RPMI8226 (cell line): ENCODE measurements around the gene COQ7.

Experiments used
- DNase-seq: peaks from one replicate; pipeline ENCODE4 v3.0.0-alpha.2; 2015

The COQ7 gene

DNA sequence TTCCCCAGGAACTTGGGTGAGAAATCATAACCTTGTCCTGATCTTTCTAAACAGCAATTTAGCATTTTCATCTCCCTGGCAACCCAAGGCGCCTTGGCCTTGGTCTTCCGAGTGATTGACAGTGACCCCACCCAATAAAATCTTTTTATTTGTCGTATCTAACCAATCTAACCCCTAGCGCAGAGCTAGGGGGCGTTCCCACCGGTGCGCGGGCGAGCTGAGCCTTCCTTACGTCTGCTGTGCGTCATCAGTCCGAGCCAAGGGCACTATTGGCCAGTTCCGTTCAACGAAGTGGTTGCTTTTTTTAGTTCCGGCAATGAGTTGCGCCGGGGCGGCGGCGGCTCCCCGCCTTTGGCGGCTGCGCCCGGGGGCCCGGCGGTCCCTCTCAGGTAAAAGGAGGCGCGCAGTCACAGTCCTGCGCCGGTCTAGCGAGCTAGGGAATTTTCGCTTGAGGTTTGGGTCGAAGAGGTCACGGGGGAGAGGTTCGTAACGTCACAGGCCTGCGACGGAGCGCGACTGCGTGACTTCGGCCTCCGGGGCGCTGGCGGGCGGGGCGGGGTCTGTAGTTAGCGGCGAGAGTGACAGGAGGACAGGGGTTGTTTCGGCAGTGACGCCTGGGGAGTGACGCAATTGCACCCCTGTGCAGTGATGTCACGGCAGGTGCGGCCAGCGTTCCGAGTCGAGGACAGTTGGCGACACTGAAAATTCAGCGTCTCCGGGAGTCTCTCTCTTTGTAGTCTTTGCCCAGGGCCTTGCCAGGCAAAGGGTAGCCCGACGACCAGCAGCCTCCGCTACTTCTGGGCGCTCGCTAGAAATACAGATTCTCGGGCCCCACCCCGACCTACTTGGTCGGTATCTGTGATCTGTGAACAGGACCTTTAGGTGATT is at the start of gene COQ7:
Gene COQ7, plus strand, starts transcription at position 266 of the 888 bp plus-strand sequence. Its CDS starts 51 bp downstream, at position 317.
- peak; percentile 100 for DNase-seq

DNA sequence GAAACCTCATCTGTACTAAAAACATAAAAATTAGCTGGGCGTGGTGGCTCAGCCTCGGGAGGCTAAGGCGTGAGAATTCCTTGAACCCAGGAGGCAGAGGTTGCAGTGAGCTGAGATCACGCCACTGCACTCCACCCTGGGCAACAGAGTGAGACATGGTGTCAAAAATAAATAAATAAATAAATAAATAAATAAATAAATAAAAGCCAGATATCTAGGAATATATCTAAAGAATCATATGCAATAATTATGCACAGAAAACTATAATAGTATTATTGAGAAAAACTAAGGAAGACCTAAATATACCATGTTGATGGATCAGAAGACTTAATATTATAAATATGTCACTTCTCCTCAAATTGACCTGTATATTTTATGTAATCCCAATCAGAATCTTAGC is 46.7 kb upstream of the COQ7 start:
- no peak for DNase-seq

DNA sequence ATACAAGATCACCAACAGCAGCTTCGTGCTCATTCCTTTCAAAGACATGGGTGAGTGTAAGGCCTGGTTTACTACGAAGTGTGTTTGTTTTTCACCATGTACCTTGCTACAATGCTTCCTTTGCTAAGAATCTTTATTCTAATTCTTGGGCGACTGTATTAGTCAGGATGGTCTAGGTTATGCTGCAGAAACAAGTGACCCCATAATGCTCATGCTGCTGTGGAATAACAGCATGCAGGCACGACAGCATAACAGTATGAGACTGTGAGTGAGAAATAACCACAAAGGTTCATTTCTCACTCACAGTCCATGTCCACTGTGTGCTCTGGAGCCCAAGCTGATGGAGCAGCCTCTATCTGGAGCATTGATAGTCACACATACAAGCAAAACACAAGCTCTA is 45.7 kb upstream of the COQ7 start:
- DNase-seq: no peak

DNA sequence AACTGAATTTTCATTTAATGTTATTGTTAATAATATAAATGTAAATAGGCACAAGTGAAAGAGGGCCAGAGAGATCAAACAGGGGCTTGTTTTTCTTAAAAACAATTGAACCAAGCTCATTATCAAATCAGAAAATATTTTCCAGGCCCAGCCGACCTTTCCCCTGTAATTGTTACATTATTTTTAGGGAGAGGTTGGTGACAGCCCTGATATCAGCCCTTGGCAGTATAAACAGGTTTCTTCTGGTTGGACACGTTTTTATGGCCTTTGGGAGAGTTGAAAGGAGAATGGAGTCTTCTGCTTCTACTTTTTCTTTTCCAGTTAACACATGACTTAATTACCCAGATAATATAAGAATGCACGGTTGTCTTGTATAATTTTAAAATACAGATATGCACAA is 40.0 kb upstream of the COQ7 start:
- no peak for DNase-seq

DNA sequence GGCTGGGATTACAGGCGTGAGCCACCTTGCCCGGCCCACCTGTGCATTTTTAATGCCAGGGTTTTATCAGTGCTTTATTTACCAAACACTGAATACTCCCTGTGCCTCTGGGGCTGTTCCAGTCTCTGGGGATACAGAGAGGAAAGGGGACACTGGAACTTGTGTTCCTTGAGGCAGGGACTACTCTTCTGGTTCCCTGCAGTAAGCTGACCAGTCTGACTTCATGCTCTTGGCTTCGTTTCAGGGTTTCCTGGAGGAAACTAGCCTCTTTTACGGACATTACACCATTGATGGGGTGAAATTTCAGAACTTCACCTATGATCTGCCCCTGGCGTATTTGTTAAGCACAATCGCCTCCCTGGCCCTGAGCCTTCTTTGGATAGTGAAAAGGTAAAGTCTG is 37.4 kb upstream of the COQ7 start:
- DNase-seq: no peak

- no peak for DNase-seq
Measured at GRCh38 chr16:19031738-19032137, 35.7 kb upstream of the COQ7 start.

GRCh38 chr16:19033761-19034160 is 33.7 kb upstream of the COQ7 start:
- no peak for DNase-seq

GRCh38 chr16:19040400-19040799 is 27.0 kb upstream of the COQ7 start:
- DNase-seq: no peak

GRCh38 chr16:19044769-19045168 is 22.6 kb upstream of the COQ7 start:
- DNase-seq: no peak

DNA sequence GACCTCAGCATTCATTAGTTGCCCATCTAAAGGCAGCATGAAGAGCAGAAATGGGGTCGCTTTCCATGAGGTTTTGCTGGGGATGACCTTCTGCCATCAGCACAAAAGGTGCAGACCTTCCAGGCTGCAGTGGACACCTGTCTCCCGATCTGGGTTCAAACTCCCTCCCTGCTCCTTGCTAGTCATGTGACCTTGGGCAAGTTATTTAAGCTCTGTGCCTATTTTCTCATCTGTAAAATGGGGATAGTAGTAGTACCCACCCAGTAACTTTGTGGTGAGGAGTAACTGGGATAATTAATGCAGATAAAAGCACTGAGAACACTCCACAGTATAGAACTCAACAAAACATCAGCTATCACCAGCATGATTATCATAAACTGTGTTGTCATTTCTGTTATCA is 21.4 kb upstream of the COQ7 start:
- no peak for DNase-seq

DNA sequence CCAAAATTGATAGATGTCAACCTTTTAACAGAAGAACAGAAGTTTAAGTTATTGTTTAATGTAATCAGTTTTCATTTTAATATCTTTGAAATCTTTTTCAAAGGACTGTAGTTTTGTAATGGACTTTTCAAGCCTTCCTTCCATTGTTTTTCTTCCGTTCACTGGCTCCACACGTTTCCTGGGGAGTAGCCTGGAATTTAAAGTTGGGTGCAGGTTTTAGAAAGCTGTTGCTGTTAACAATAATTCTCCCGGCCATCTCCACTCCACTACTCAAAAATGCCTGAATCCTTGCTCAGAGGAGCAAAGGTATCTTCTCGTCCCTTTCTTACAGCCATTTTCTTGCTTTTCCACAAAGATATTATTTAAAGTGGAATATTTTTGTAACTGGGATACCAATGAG is 4.7 kb upstream of the COQ7 start:
- no peak for DNase-seq

DNA sequence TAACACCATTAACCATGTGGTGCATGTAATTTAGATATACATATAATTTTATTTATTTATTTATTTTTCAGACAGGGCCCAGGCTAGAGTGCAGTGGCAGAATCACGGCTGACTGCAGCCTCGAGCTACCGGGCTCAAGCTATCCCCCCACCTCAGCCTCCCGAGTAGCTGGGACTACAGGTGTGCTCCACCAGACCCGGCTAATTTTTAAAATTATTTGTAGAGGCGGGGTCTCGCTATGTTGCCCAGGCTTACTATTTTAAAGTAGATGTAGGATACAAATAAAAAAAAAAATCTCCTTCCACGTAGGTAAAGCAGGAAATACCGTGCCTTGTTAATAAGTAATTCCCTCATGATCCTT is 446 bp upstream of the COQ7 start:
- DNase-seq: no peak

GRCh38 chr16:19068237-19068815 is 912 bp downstream of the COQ7 start:
- no peak for DNase-seq

DNA sequence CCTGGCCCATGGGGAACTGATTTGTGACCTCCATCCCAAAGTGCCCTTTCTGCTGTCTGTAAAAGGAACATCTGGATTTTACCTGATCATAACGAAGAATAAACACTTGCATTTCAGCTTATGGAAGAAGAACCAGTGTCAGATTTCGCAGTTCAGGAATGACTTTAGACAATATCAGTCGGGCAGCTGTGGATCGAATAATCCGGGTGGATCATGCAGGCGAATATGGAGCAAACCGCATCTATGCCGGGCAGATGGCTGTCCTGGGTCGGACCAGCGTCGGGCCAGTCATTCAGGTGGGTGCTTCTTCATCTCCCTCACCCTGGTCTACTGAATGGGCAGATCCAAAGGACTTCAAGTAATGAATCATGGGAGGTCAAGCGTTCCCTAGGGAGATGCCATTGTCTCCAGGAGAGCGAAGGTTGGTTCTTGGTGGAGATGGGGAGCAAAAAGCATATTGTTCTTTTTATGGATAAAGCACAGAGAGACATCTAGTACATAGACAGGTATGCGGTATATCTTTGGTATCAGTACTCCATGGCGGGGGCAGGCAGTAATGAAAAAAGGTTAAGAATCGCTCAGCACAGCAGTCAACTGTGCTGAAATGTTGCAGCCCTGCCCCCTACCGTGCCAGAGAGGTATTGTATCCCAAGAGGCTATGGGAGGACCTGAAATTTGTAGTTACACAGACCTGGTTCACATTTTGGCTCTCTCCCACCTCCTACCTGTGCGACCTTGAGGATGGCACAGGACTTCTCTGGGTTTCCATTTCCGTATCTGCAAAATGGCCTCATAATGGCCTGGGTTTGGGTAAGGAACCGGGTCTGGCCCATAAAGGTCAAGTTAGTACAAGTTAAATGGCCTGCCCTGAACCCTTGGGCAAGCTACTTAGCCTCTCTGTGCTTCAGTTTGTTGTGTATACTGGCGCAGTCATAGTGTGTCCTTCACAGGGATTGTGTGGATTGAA is 4.7 kb downstream of the COQ7 start:
- DNase-seq: peak; percentile 75

DNA sequence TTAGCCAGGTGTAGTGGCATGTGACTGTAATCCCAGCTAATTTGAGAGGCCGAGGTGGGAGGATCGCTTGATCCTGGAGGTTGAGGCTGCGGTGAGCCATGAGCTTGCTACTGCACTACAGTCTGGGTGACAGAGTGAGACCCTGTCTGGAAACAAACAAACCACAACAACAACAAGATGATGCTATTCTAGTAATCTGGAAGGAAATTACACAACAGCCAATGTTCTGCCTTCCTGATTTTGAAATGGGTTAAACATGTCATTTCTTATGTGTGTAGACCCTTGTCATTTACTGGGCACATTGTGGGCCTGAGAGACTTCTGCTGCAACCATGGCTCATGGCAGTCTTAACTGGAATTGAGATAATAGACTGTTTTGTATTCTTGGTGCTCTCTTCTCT is 5.9 kb downstream of the COQ7 start:
- no peak for DNase-seq

DNA sequence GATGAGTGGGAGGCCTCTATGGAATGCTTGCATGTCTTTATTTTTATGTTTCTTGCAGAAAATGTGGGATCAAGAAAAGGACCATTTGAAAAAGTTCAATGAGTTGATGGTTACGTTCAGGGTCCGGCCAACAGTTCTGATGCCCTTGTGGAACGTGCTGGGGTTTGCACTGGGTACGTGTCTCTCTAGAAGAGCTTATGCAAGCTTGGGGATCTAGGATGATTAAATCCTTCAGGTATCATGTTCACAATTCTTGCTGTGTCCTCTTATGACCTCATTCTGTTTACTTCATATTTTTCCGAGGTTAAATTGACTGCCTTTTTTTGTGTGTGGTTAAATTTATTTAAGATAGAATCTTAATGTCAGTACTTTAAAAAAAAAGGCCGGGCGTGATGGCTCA is 6.4 kb downstream of the COQ7 start:
- no peak for DNase-seq

DNA sequence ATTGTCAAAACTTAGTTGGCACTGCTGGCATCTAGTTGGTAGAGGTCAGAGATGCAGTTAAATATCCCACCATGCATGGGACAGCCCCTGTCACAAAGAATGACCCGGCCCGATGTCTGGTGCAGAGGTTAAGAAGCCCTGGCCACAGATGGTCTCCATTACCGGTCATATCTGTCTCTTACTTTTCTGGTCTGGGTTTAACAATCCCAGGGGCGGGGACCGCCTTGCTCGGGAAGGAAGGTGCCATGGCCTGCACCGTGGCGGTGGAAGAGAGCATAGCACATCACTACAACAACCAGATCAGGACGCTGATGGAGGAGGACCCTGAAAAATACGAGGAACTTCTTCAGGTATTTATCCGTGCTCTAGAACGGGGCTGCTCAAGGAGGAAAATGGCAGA is 8.1 kb downstream of the COQ7 start:
- DNase-seq: no peak

GRCh38 chr16:19077879-19078278 is 10.5 kb downstream of the COQ7 start:
- DNase-seq: no peak

GRCh38 chr16:19083670-19084069 is 16.3 kb downstream of the COQ7 start:
- no peak for DNase-seq

GRCh38 chr16:19084139-19084538 is 16.7 kb downstream of the COQ7 start:
- no peak for DNase-seq

DNA sequence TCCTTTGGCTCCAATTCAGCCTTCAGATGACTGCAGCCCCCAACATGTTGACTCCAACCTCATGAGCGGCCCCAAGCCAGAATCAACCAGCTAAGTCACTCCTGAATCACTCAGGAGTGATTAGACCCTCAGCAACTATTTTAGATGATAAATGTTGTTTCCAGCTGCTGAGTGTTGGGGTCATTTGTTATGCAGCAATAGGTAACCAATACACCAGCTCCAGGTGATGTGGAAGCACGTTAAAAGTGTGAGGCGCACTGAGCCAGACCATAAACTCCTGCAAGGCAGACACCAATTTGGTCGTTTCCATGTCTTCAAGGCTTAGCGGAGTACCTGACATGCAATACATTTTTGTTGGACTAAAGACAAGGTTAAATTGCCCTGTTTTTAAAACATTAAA is 17.5 kb downstream of the COQ7 start:
- DNase-seq: no peak

DNA sequence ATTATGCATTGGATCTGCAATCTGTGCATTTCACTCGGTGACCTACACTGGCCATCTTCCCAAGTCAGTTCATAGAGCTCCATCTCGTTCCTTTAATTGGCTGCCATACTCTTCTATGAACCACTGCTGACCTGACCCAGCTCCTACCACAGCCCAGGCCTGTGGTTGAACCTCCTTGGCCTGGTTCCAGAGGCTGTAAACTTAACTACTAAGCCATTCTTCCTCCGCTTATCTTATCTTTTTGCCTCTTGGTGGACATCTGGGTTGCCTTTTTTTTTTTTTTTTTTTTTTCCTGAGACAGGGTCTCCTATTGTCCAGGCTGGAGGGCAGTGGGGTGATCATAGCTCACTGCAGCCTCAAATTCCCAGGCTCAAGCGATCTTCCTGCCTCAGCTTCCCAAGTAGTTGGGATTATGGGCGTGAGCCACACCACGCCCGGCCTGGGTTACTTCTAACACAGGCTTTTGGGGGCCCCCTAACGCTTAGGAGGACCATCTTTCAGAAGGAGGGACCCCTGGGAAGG is 18.3 kb downstream of the COQ7 start:
- peak; percentile 72 for DNase-seq
